Esophagus (tissue), 2 donors: ENCODE results near the gene TLCD1. TPM values are rescaled to one million over a fixed set of nuclear protein-coding genes. Genes with fewer than 3 reads are reported as not detected.

ENCODE experiments used
- H3K27ac ChIP-seq, 2 donors: one replicate each; pipeline ENCODE4 v1.5.1; 2013; ENCODE audit warnings: low read depth in 2 of 2, mild to moderate bottlenecking in 2 of 2, inconsistent platforms in 1 of 2, low read length in 1 of 2, moderate library complexity in 1 of 2
- H3K27me3 ChIP-seq, 2 donors: one replicate each; pipeline ENCODE4 v1.6.1; 2013; ENCODE audit warnings: low read length in 2 of 2, control low read depth in 1 of 2, mild to moderate bottlenecking in 1 of 2; ENCODE audit not compliant: insufficient read depth in 2 of 2, control insufficient read depth in 1 of 2
- H3K36me3 ChIP-seq, 2 donors: one replicate each; pipeline ENCODE4 v1.6.1; 2013; ENCODE audit warnings: low read length in 1 of 2; ENCODE audit not compliant: control insufficient read depth in 2 of 2, insufficient read depth in 2 of 2
- H3K4me1 ChIP-seq, 2 donors: one replicate each; pipeline ENCODE4 v1.6.1; 2013; ENCODE audit warnings: low read length in 1 of 2; ENCODE audit not compliant: control insufficient read depth in 2 of 2, insufficient read depth in 2 of 2
- H3K4me3 ChIP-seq, 2 donors: one replicate each; pipeline ENCODE4 v1.5.1; 2013; ENCODE audit warnings: low read length in 2 of 2, mild to moderate bottlenecking in 2 of 2, low read depth in 1 of 2, moderate library complexity in 1 of 2
- H3K9me3 ChIP-seq, 2 donors: one replicate each; pipeline ENCODE4 v1.6.1; 2013; ENCODE audit warnings: mild to moderate bottlenecking in 2 of 2, low read depth in 1 of 2, low read length in 1 of 2, moderate library complexity in 1 of 2; ENCODE audit not compliant: control insufficient read depth in 2 of 2, insufficient read depth in 1 of 2
- WGBS, 2 donors: extraction: QIAGEN DNeasy Blood & Tissue Kit; methylation state at CpG; one replicate each; pipeline ENCODE4 v1.1.7; 2013; 5-methylcytosine and 5-hydroxymethylcytosine counted together
- polyA plus RNA-seq, 2 donors: library from polyadenylated mRNA; stranded (reverse); fragments of 200-250 nt; gene quantifications; one replicate each; pipeline ENCODE4 v1.2.3, GENCODE V29; 2013
- donor health status: healthy with polysubstance abuse.
- donor health status: Bipolar disorder and iron deficiency.

The TLCD1 gene
- polyA plus RNA-seq, 2 donors = 12.5 to 16.9 TPM

- Histone ChIP-seq H3K36me3 (peaks cover 27 to 47% of the 10 kb centered on the region in 2 donors), H3K27me3 (no peaks in the 10 kb centered on the region), H3K4me1 (no peaks in the 10 kb centered on the region), H3K27ac (no peak overlapping the region), H3K9me3 (no peaks in the 10 kb centered on the region), H3K4me3 (no peak overlapping the region)
- 81 to 86% methylated on average over 3 of the region's 3 CpGs for WGBS, 2 donors
Observed at GRCh38 chr17:28675490-28675889, 50.5 kb downstream of the TLCD1 start.

Other genes with a start within 250 kb of the TLCD1 start
- 10 to 100 TPM in 1 of 2 donors, 1 to 10 TPM in 1; 8.8 to 10.6 TPM for gene FOXN1, start 219.9 kb downstream of the TLCD1 start, polyA plus RNA-seq
- 10 to 100 TPM; 15.3 to 20.1 TPM for gene UNC119, start 173.6 kb downstream of the TLCD1 start, polyA plus RNA-seq
- 10 to 100 TPM in 1 of 2 donors, 1 to 10 TPM in 1; 9.8 to 30.7 TPM for gene PIGS, start 154.7 kb downstream of the TLCD1 start, polyA plus RNA-seq
- gene ALDOC, start 149.3 kb downstream of the TLCD1 start, polyA plus RNA-seq = 10 to 100 TPM; 21.3 to 24.0 TPM
- 10 to 100 TPM; 11.6 to 19.7 TPM for gene SPAG5, start 127.2 kb downstream of the TLCD1 start, polyA plus RNA-seq
- 1 to 10 TPM; 2.0 to 6.7 TPM for gene RSKR, start 112.0 kb downstream of the TLCD1 start, polyA plus RNA-seq
- gene BLTP2, start 81.1 kb downstream of the TLCD1 start, polyA plus RNA-seq = 10 to 100 TPM; 19.2 to 23.5 TPM
- gene SDF2, start 64.3 kb downstream of the TLCD1 start, polyA plus RNA-seq = 10 to 100 TPM; 20.7 to 40.6 TPM
- gene SUPT6H, start 64.0 kb downstream of the TLCD1 start, polyA plus RNA-seq = 10 to 100 TPM; 21.4 to 29.2 TPM
- 1 to 10 TPM in 1 of 2 donors, under 1 TPM in 1; 0.59 to 2.0 TPM for gene PROCA1, start 14.3 kb downstream of the TLCD1 start, polyA plus RNA-seq
- gene RAB34, start 8.4 kb downstream of the TLCD1 start, polyA plus RNA-seq = 10 to 100 TPM; 31.5 to 42.2 TPM
- 1,000 to 10,000 TPM in 1 of 2 donors, 100 to 1,000 TPM in 1; 745 to 1,436 TPM for gene RPL23A, start 6.2 kb downstream of the TLCD1 start, polyA plus RNA-seq
- 1 to 10 TPM; 2.6 to 5.3 TPM for gene NEK8, start 2.6 kb upstream of the TLCD1 start, polyA plus RNA-seq
- gene TRAF4, start 17.8 kb upstream of the TLCD1 start, polyA plus RNA-seq = 10 to 100 TPM; 30.0 to 34.6 TPM
- 1 to 10 TPM; 5.6 to 7.3 TPM for gene FAM222B, start 116.6 kb upstream of the TLCD1 start, polyA plus RNA-seq
- 10 to 100 TPM; 24.0 to 32.4 TPM for gene ERAL1, start 128.8 kb upstream of the TLCD1 start, polyA plus RNA-seq
- 10 to 100 TPM; 33.0 to 52.3 TPM for gene FLOT2, start 171.5 kb upstream of the TLCD1 start, polyA plus RNA-seq
- 10 to 100 TPM in 1 of 2 donors, 1 to 10 TPM in 1; 9.4 to 15.6 TPM for gene DHRS13, start 176.8 kb upstream of the TLCD1 start, polyA plus RNA-seq
- 1 to 10 TPM; 8.6 to 9.1 TPM for gene PHF12, start 225.3 kb upstream of the TLCD1 start, polyA plus RNA-seq